Measurements from ENCODE around the gene SHH. TPM values are rescaled to one million over a fixed set of nuclear protein-coding genes. Genes with fewer than 3 reads are reported as not detected.

SHH gene
- total and polyA plus RNA-seq, 2 of the 13 experiments (the other 11 are each of a cell fraction or from before 2014, with no cell fraction given) = 1.9 to 3.4 TPM

- TF ChIP-seq, protein P1, sequence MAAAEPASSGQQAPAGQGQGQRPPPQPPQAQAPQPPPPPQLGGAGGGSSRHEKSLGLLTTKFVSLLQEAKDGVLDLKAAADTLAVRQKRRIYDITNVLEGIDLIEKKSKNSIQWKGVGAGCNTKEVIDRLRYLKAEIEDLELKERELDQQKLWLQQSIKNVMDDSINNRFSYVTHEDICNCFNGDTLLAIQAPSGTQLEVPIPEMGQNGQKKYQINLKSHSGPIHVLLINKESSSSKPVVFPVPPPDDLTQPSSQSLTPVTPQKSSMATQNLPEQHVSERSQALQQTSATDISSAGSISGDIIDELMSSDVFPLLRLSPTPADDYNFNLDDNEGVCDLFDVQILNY (CRISPR knock-in tag; conservative IDR thresholded peaks at IDR 0.05) = 0 out of 2 replicates have a peak, but pooled peaks have one; percentile 4
- TF ChIP-seq KDM3A (CRISPR knock-in tag; IDR thresholded peaks at IDR 0.05; ENCODE audit: low read depth) = no peak
- no peak for TF ChIP-seq CENPX (CRISPR knock-in tag; IDR thresholded peaks at IDR 0.05)
- no peak for TF ChIP-seq ATAD3A (CRISPR knock-in tag; IDR thresholded peaks at IDR 0.05)
- TF ChIP-seq NFAT5 (CRISPR knock-in tag; IDR thresholded peaks at IDR 0.05) = peak; percentile 83; the same call in 1 of the 2 replicates
- no peak for TF ChIP-seq MZF1 (CRISPR knock-in tag; IDR thresholded peaks at IDR 0.05; ENCODE audit: borderline replicate concordance)
- peak; percentile 36 for TF ChIP-seq XRCC5 (optimal IDR thresholded peaks at IDR 0.05; ENCODE audit: low read length)
- TF ChIP-seq EEA1 (CRISPR knock-in tag; IDR thresholded peaks at IDR 0.05; ENCODE audit: borderline replicate concordance) = no peak
- no peak for TF ChIP-seq HIVEP1 (CRISPR knock-in tag; IDR thresholded peaks at IDR 0.05)
- TF ChIP-seq DZIP1 (CRISPR knock-in tag; IDR thresholded peaks at IDR 0.05) = peak; percentile 80
- TF ChIP-seq ZNF704 (CRISPR knock-in tag; IDR thresholded peaks at IDR 0.05; ENCODE audit: borderline replicate concordance) = no peak
- TF ChIP-seq ARID2 (CRISPR knock-in tag; IDR thresholded peaks at IDR 0.05; ENCODE audit: borderline replicate concordance) = peak; percentile 71; the same call in 1 of the 2 replicates
- TF ChIP-seq ZNF687 (CRISPR knock-in tag; IDR thresholded peaks at IDR 0.05) = peak; percentile 88
These were observed 3.5 kb downstream of the SHH start (continued) for GRCh38 chr7:155808549-155809331.

All from HepG2 (cell line).